Activated CD8-positive, alpha-beta memory T cell treated with anti-CD3 and anti-CD28 coated beads, Interleukin-2, amount 10 ng/mL, durations not matched to agents 7 days and 5 days (primary cell): ENCODE data around the gene PHACTR3. TPM values are rescaled to one million over a fixed set of nuclear protein-coding genes. Genes with fewer than 3 reads are reported as not detected.

Source experiments
- ATAC-seq: fragments of 150-1000 bp; cut with Tn5 transposase; one replicate; pipeline ENCODE4 v1.10.0; 2021; ENCODE audit warnings: moderate library complexity
- CTCF ChIA-PET: fragments of 350-600 bp; sonication (Branson Sonifier 250); formaldehyde crosslinking; loops from one replicate; lab custom pipeline; 2021; ENCODE audit warnings: antibody characterized with exemption; lab: Charles Lee
- DNase-seq: peaks from one replicate; pipeline ENCODE4 v3.0.0-alpha.2; 2020
- H3K27ac Mint-ChIP-seq: one replicate; pipeline ENCODE4 v1.8.0; 2021; ENCODE audit warnings: mild to moderate bottlenecking, mixed read lengths
- H3K27me3 Mint-ChIP-seq: one replicate; pipeline ENCODE4 v1.8.0; 2021; ENCODE audit warnings: mixed read lengths
- H3K36me3 Mint-ChIP-seq: one replicate; pipeline ENCODE4 v1.8.0; 2021; ENCODE audit warnings: mild to moderate bottlenecking, mixed read lengths
- H3K4me1 Mint-ChIP-seq: one replicate; pipeline ENCODE4 v1.8.0; 2021; ENCODE audit warnings: mixed read lengths
- H3K4me3 Mint-ChIP-seq: one replicate; pipeline ENCODE4 v1.8.0; 2021; ENCODE audit warnings: mild to moderate bottlenecking, moderate library complexity, mixed read lengths
- H3K9me3 Mint-ChIP-seq: one replicate; pipeline ENCODE4 v1.8.0; 2022; ENCODE audit warnings: low read depth, mixed read lengths
- total RNA-seq, 2 experiments: library from RNA; stranded (reverse); gene quantifications; one replicate each; pipeline ENCODE4 v1.2.3, GENCODE V29; 2021

PHACTR3 gene
- total RNA-seq, 2 experiments from 2014 or later, result not detected

- Mint-ChIP-seq H3K9me3 (peaks cover 4% of the 10 kb centered on the region), H3K27me3 (peaks cover 7% of the 10 kb centered on the region), H3K27ac (no peak overlapping the region), H3K36me3 (no peaks in the 10 kb centered on the region), H3K4me3 (no peak overlapping the region), H3K4me1 (no peaks in the 10 kb centered on the region)
- DNase-seq (peak; percentile 15), ATAC-seq (no peak)
- CTCF ChIA-PET, result no interaction called here
Measured at GRCh38 chr20:59802471-59803221, 198.3 kb downstream of the PHACTR3 start.

- no peak overlapping the region for H3K27ac Mint-ChIP-seq
- no peaks in the 10 kb centered on the region for H3K4me1 Mint-ChIP-seq
- H3K9me3 Mint-ChIP-seq, result peaks cover 3% of the 10 kb centered on the region
- H3K27me3 Mint-ChIP-seq, result peaks cover 7% of the 10 kb centered on the region
- CTCF ChIA-PET, result no interaction called here
- no peaks in the 10 kb centered on the region for H3K36me3 Mint-ChIP-seq
- ATAC-seq, result no peak
- DNase-seq, result no peak
- no peak overlapping the region for H3K4me3 Mint-ChIP-seq
Measured at GRCh38 chr20:59804347-59804746, 200.0 kb downstream of the PHACTR3 start.

GRCh38 chr20:59804871-59805665 is 200.7 kb downstream of the PHACTR3 start:
- CTCF ChIA-PET, result no interaction called here
- Mint-ChIP-seq H3K4me3 (no peak overlapping the region), H3K27ac (no peak overlapping the region), H3K4me1 (no peaks in the 10 kb centered on the region), H3K27me3 (peaks cover 4% of the 10 kb centered on the region), H3K36me3 (no peaks in the 10 kb centered on the region), H3K9me3 (no peaks in the 10 kb centered on the region)
- ATAC-seq (no peak), DNase-seq (peak; percentile 19)

GRCh38 chr20:59805786-59806577 is 201.6 kb downstream of the PHACTR3 start:
- CTCF ChIA-PET, result no interaction called here
- Mint-ChIP-seq H3K4me3 (no peak overlapping the region), H3K9me3 (no peaks in the 10 kb centered on the region), H3K4me1 (no peaks in the 10 kb centered on the region), H3K27me3 (peaks cover 4% of the 10 kb centered on the region), H3K36me3 (no peaks in the 10 kb centered on the region), H3K27ac (no peak overlapping the region)
- DNase-seq, result peak; percentile 31
- ATAC-seq, result no peak

DNA sequence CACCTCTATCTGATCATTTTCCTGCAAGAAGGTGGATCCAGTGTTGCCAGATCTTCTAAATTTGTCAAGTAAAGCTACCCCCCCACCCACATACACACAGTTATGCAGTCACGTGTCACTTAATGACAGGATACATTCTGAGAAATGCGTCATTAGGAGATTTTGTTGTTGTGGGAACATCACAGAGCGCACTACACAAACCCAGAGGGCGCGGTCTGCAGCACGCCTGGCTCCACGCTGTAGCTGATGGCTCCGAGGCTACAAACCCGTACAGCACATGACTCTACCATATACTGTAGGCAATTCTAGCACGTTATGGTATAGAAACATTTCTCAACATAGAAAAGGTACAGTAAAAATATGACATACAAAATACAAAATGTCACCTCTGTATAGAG is 202.2 kb downstream of the PHACTR3 start:
- peaks cover 4% of the 10 kb centered on the region for H3K27me3 Mint-ChIP-seq
- DNase-seq (peak; percentile 33), ATAC-seq (no peak)
- no peaks in the 10 kb centered on the region for H3K36me3 Mint-ChIP-seq
- no peak overlapping the region for H3K4me3 Mint-ChIP-seq
- H3K4me1 Mint-ChIP-seq, result no peaks in the 10 kb centered on the region
- CTCF ChIA-PET, result no interaction called here
- no peak overlapping the region for H3K27ac Mint-ChIP-seq
- no peaks in the 10 kb centered on the region for H3K9me3 Mint-ChIP-seq

DNA sequence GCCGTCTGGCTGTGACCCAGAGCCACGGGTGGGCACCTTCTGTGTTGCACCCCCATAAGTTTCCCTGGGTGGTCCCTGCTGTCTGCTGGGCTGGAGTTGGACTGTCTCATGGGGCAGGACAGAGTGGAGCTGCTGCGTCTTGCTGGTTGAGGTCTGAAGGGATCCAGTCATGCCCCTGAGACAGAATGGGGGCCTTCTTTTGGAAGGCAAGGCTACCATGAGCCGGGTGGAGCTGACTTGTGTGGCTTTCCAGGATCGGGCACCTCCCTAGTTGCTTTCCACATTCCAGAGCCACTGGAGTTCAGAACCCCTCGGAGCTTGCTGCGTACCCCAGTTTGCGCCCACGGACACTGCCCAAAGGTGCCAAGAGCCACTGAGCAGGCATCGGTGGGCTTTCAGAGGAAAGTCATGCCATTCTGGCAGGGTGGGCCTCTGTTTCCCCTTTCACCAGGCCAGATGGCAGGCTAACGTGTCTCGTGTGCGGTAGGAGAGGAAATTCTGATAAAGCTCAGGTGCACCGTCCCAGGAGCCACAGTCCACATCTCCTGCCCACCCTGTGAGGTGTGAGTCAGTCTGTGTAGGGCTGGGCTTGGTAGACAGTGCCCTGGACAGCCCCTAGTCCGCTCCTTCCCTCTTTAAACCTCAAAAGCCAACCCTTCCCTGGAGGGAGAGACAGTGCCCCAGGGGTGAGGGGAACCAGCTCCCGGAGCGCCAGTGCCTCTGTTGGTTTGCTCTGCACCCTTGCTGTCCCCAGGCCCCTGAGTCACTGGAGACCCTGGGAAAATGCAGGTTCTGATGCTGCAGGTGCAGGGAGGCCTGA is 203.8 kb downstream of the PHACTR3 start:
- no peaks in the 10 kb centered on the region for H3K4me1 Mint-ChIP-seq
- DNase-seq, result peak; percentile 25
- CTCF ChIA-PET, result no interaction called here
- no peak overlapping the region for H3K27ac Mint-ChIP-seq
- no peak for ATAC-seq
- peaks cover 4% of the 10 kb centered on the region for H3K27me3 Mint-ChIP-seq
- H3K4me3 Mint-ChIP-seq, result no peak overlapping the region
- no peaks in the 10 kb centered on the region for H3K36me3 Mint-ChIP-seq
- H3K9me3 Mint-ChIP-seq, result no peaks in the 10 kb centered on the region

DNA sequence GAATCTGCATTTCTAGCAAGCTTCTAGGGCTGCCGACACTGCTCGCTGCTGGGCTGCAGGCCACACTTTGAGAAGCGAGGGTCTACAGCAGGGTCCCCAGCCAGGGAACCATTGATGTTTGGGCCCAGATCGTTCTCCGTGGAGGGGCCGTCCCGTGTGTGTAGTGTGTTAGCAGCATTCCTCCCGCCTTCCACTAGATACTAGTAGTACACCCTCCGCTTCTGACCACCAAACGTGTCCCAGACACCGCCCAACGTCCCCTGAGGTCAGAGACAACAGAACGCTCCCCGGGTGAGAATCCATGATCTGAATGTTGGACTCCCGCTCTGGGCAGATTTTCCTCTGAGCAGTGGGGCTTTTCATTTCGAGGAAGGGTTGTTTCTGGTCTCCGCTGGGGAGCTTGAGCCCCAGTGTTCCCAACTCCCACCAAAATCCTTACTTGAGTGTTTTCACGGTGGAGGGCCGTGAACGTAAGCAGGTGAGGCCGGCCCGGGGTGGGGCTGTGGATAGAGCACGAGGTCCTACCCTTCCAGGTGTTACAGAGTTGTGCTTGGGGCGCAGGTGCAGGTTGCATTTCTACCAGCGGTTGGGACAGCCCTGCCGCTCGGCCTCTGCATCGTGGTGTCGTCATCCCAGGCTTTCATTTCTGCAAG is 204.5 kb downstream of the PHACTR3 start:
- no peaks in the 10 kb centered on the region for H3K36me3 Mint-ChIP-seq
- CTCF ChIA-PET, result no interaction called here
- peak; percentile 26 for DNase-seq

GRCh38 chr20:59809630-59810448 is 205.5 kb downstream of the PHACTR3 start:
- ATAC-seq (no peak), DNase-seq (peak; percentile 7)
- Mint-ChIP-seq H3K27ac (no peak overlapping the region), H3K27me3 (no peaks in the 10 kb centered on the region), H3K4me3 (no peak overlapping the region), H3K36me3 (no peaks in the 10 kb centered on the region), H3K4me1 (no peaks in the 10 kb centered on the region), H3K9me3 (no peaks in the 10 kb centered on the region)
- CTCF ChIA-PET, result no interaction called here

More for the DNA sequence above, 204.5 kb downstream of the PHACTR3 start:
- no peak overlapping the region for H3K27ac Mint-ChIP-seq
- no peaks in the 10 kb centered on the region for H3K9me3 Mint-ChIP-seq
- H3K27me3 Mint-ChIP-seq, result peaks cover 3% of the 10 kb centered on the region
- no peak overlapping the region for H3K4me3 Mint-ChIP-seq
- H3K4me1 Mint-ChIP-seq, result no peaks in the 10 kb centered on the region
- no peak for ATAC-seq

DNA sequence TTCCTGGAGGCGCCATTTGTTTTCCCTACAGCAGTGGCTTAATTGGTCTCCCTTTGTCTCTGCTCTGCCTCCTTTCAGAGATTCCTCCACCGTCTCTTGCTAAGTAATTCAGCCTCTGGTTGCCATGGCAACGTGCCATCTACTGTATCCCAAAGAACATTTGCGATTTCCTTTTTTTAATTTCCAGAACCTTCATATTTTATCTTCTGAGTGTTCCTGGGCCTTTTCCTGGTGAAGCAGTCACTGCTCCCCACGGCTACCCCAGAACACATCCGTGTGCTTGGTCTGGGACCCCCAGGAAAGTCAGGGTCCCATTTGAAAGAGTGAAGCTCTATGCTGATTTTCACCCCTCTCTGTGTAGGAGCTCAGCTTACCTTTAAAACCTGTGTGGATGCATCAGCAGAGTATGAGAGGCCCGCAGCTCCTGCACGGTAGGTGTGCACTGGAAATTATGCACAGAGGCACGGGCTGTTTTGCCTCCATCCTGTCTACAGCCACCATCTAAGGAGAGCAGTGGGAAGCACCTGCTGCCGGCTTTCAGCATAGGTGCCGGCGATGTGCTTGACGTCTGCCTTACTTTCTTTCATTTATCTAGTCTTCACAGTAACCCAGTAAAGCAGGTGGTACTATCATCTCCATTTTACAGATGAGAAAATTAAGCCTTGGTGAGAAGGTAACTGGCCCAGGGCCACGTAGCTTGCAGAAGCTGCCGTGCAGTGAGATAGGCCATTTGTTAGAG is 206.3 kb downstream of the PHACTR3 start:
- H3K9me3 Mint-ChIP-seq, result no peaks in the 10 kb centered on the region
- CTCF ChIA-PET, result no interaction called here
- no peak overlapping the region for H3K27ac Mint-ChIP-seq
- no peaks in the 10 kb centered on the region for H3K4me1 Mint-ChIP-seq
- ATAC-seq (no peak), DNase-seq (peak; percentile 22)
- no peaks in the 10 kb centered on the region for H3K36me3 Mint-ChIP-seq
- no peaks in the 10 kb centered on the region for H3K27me3 Mint-ChIP-seq
- no peak overlapping the region for H3K4me3 Mint-ChIP-seq

- no peaks in the 10 kb centered on the region for H3K9me3 Mint-ChIP-seq
- no peak overlapping the region for H3K27ac Mint-ChIP-seq
- DNase-seq (peak; percentile 9), ATAC-seq (no peak)
- no peaks in the 10 kb centered on the region for H3K36me3 Mint-ChIP-seq
- H3K4me3 Mint-ChIP-seq, result no peak overlapping the region
- no peaks in the 10 kb centered on the region for H3K27me3 Mint-ChIP-seq
- CTCF ChIA-PET, result no interaction called here
- no peaks in the 10 kb centered on the region for H3K4me1 Mint-ChIP-seq
Measured at GRCh38 chr20:59811681-59812171, 207.4 kb downstream of the PHACTR3 start.

DNA sequence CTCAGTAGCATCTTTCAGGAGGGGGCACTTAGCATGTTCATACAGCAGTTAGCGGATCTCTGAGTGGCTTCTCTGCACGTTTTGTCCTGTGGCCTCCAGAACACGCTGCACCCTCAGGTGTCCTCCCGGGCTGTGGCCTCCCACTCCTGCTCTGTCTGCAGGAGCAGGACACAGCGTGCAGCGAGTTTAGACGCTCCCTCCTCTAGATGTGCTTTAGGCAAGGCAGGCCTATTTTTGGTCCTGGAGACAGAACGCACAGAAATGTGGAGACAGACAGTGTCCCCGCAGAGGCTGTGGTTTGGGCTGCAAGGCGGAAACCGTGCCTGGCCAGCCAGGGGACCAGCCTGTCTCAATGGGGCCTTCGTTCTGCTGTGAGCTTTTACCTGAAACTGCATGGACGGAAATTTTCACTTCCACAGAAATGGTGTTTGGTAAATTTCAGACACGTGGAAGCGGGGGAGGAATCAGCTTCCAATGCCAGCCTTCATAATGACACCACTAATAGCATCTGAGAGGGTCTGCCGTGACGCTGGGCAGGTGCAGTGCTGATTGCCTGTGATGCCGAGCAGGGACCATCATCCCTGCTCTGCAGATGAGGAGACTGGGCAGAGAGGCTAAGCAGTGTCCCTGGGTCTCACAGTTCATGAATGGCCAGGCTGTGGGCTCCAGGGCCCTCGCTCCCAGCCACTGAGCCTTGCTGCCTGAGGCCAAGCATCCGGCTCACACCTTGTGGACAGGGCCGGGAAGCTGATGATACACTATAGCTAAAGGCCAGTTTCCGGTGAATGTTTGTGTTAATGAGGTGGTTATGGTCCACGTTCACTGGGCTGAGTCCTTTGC is 208.2 kb downstream of the PHACTR3 start:
- no peak overlapping the region for H3K27ac Mint-ChIP-seq
- DNase-seq, result peak; percentile 34
- no peaks in the 10 kb centered on the region for H3K4me1 Mint-ChIP-seq
- H3K36me3 Mint-ChIP-seq, result no peaks in the 10 kb centered on the region
- H3K27me3 Mint-ChIP-seq, result no peaks in the 10 kb centered on the region
- CTCF ChIA-PET, result no interaction called here
- no peaks in the 10 kb centered on the region for H3K9me3 Mint-ChIP-seq
- no peak for ATAC-seq
- H3K4me3 Mint-ChIP-seq, result no peak overlapping the region
